H9 (cell line): ENCODE data around the gene DNAJC21. TPM values are rescaled to one million over a fixed set of nuclear protein-coding genes. Genes with fewer than 3 reads are reported as not detected.

Experiments used
- DNase-seq: peaks from one replicate; pipeline ENCODE4 v3.0.0-alpha.2; 2017
- H2AFZ ChIP-seq: one replicate; pipeline ENCODE4 v1.6.1; 2013; ENCODE audit warnings: mild to moderate bottlenecking, low read length, control low read depth, moderate library complexity
- H2AK5ac ChIP-seq: 2 replicates; pipeline ENCODE4 v1.6.1; 2013; ENCODE audit warnings: low read length, control low read depth, mixed read lengths; ENCODE audit not compliant: insufficient read length
- H2BK120ac ChIP-seq: one replicate; pipeline ENCODE4 v1.6.1; 2013; ENCODE audit warnings: low read depth, mild to moderate bottlenecking, low read length, control low read depth, inconsistent platforms; ENCODE audit not compliant: poor library complexity, severe bottlenecking
- H2BK12ac ChIP-seq: 2 replicates; pipeline ENCODE4 v1.6.1; 2013; ENCODE audit warnings: low read length, control low read depth, mixed read lengths, low read depth; ENCODE audit not compliant: insufficient read length
- H2BK15ac ChIP-seq: 2 replicates; pipeline ENCODE4 v1.6.1; 2013; ENCODE audit warnings: low read depth, low read length, control low read depth
- H2BK20ac ChIP-seq: one replicate; pipeline ENCODE4 v1.6.1; 2013; ENCODE audit warnings: low read depth, mild to moderate bottlenecking, low read length, control low read depth, inconsistent platforms; ENCODE audit not compliant: poor library complexity, severe bottlenecking
- H2BK5ac ChIP-seq: 2 replicates; pipeline ENCODE4 v1.6.1; 2013; ENCODE audit warnings: low read length, control low read depth, mixed read lengths; ENCODE audit not compliant: insufficient read length
- H3K14ac ChIP-seq: 2 replicates; pipeline ENCODE4 v1.6.1; 2013; ENCODE audit warnings: low read length, control low read depth; ENCODE audit not compliant: insufficient read depth
- H3K18ac ChIP-seq: 2 replicates; pipeline ENCODE4 v1.6.1; 2013; ENCODE audit warnings: low read depth, mild to moderate bottlenecking, mixed read lengths, low read length, control low read depth; ENCODE audit not compliant: insufficient read length
- H3K23ac ChIP-seq: 2 replicates; pipeline ENCODE4 v1.6.1; 2013; ENCODE audit warnings: low read length, control low read depth, mixed read lengths, low read depth; ENCODE audit not compliant: insufficient read length
- H3K23me2 ChIP-seq: 2 replicates; pipeline ENCODE4 v1.6.1; 2013; ENCODE audit warnings: low read depth, mild to moderate bottlenecking, mixed read lengths, low read length, control low read depth; ENCODE audit not compliant: insufficient read length, poor library complexity, severe bottlenecking
- H3K27ac ChIP-seq: 2 replicates; pipeline ENCODE4 v1.5.1; 2013; ENCODE audit warnings: low read length, control low read depth, mixed read lengths, low read depth; ENCODE audit not compliant: insufficient read length
- H3K27me3 ChIP-seq: 2 replicates; pipeline ENCODE4 v1.6.1; 2013; ENCODE audit warnings: low read length, control low read depth, inconsistent platforms; ENCODE audit not compliant: insufficient read depth
- H3K4ac ChIP-seq: 2 replicates; pipeline ENCODE4 v1.6.1; 2013; ENCODE audit warnings: low read depth, mild to moderate bottlenecking, control low read depth, inconsistent platforms, low read length, moderate library complexity
- H3K4me1 ChIP-seq: 2 replicates; pipeline ENCODE4 v1.6.1; 2013; ENCODE audit warnings: low read length, control low read depth, inconsistent platforms; ENCODE audit not compliant: insufficient read depth
- H3K4me2 ChIP-seq: 2 replicates; pipeline ENCODE4 v1.6.1; 2013; ENCODE audit warnings: low read length, control low read depth, mixed read lengths; ENCODE audit not compliant: insufficient read length, insufficient read depth
- H3K56ac ChIP-seq: 2 replicates; pipeline ENCODE4 v1.6.1; 2013; ENCODE audit warnings: low read depth, mild to moderate bottlenecking, mixed read lengths, low read length, control low read depth; ENCODE audit not compliant: insufficient read length
- H3K79me1 ChIP-seq: 2 replicates; pipeline ENCODE4 v1.6.1; 2013; ENCODE audit warnings: low read depth, mild to moderate bottlenecking, moderate library complexity, low read length, control low read depth, inconsistent platforms; ENCODE audit not compliant: insufficient read depth, poor library complexity, severe bottlenecking
- H3K79me2 ChIP-seq: 2 replicates; pipeline ENCODE4 v1.6.1; 2013; ENCODE audit warnings: low read length, control low read depth, inconsistent platforms; ENCODE audit not compliant: insufficient read depth
- H3K9ac ChIP-seq: 2 replicates; pipeline ENCODE4 v1.6.1; 2013; ENCODE audit warnings: low read length, control low read depth, mixed read lengths; ENCODE audit not compliant: insufficient read length; ENCODE audit errors: extremely low read depth
- H3K9me3 ChIP-seq: one replicate; pipeline ENCODE4 v1.6.1; 2013; ENCODE audit warnings: low read depth, low read length, inconsistent platforms; ENCODE audit not compliant: control insufficient read depth
- H3T11ph ChIP-seq: one replicate; pipeline ENCODE4 v1.6.1; 2013; ENCODE audit warnings: mild to moderate bottlenecking, low read length, control low read depth, inconsistent platforms
- H4K20me1 ChIP-seq: one replicate; pipeline ENCODE4 v1.6.1; 2013; ENCODE audit not compliant: control insufficient read depth, insufficient read length, insufficient read depth
- H4K5ac ChIP-seq: 2 replicates; pipeline ENCODE4 v1.6.1; 2013; ENCODE audit warnings: low read depth, mild to moderate bottlenecking, mixed read lengths, low read length, control low read depth; ENCODE audit not compliant: insufficient read length
- H4K8ac ChIP-seq: replicated peaks from 2 replicates; pipeline ENCODE4 v1.6.1; 2013; ENCODE audit warnings: low read length, control low read depth, mixed read lengths, low read depth; ENCODE audit not compliant: insufficient read length
- H4K91ac ChIP-seq: 2 replicates; pipeline ENCODE4 v1.6.1; 2013; ENCODE audit warnings: low read depth, mild to moderate bottlenecking, moderate library complexity, mixed read lengths, low read length, control low read depth; ENCODE audit not compliant: insufficient read length
- H3K27ac Mint-ChIP-seq, 3 experiments: 2 replicates in 2 of 3; 3 replicates in 1 of 3; pipeline ENCODE4 v1.8.0; 2020 to 2021; ENCODE audit warnings: mixed read lengths in 3 of 3, mild to moderate bottlenecking in 1 of 3, moderate library complexity in 1 of 3
- H3K27me3 Mint-ChIP-seq: 2 replicates; pipeline ENCODE4 v1.8.0; 2021; ENCODE audit warnings: low read depth, mild to moderate bottlenecking, moderate library complexity, mixed read lengths
- H3K36me3 Mint-ChIP-seq, 3 experiments: 2 replicates in 2 of 3; 3 replicates in 1 of 3; pipeline ENCODE4 v1.8.0; 2020 to 2021; ENCODE audit warnings: low read depth in 3 of 3, mixed read lengths in 3 of 3; ENCODE audit not compliant: insufficient read depth in 1 of 3
- H3K4me1 Mint-ChIP-seq, 2 experiments: 2 replicates each; pipeline ENCODE4 v1.8.0; 2020; ENCODE audit warnings: mixed read lengths in 2 of 2
- H3K4me3 Mint-ChIP-seq, 2 experiments: 2 replicates in 1 of 2; 3 replicates in 1 of 2; pipeline ENCODE4 v1.8.0; 2020 to 2021; ENCODE audit warnings: mild to moderate bottlenecking in 2 of 2, mixed read lengths in 2 of 2, moderate library complexity in 1 of 2
- H3K9me3 Mint-ChIP-seq, 2 experiments: 2 replicates in 1 of 2; 3 replicates in 1 of 2; pipeline ENCODE4 v1.8.0; 2020; ENCODE audit warnings: mild to moderate bottlenecking in 2 of 2, mixed read lengths in 2 of 2, moderate library complexity in 1 of 2
- CTCF ChIP-seq: fragments of 200-600 bp; sonication (generic); conservative IDR thresholded peaks from 3 replicates; pipeline ENCODE4 v1.8.0; 2021; ENCODE audit warnings: antibody characterized with exemption, mild to moderate bottlenecking
- WGBS: extraction: QIAGEN DNeasy Blood & Tissue Kit; methylation state at CpG from one replicate; pipeline ENCODE4 v1.1.7; 2013; ENCODE audit warnings: missing lambda C conversion rate, low lambda C conversion rate, mixed read lengths; ENCODE audit not compliant: insufficient read length; ENCODE audit errors: extremely low coverage; 5-methylcytosine and 5-hydroxymethylcytosine counted together
- total RNA-seq: library from RNA; stranded (reverse); gene quantifications from 2 replicates; pipeline ENCODE4 v1.2.1, GENCODE V29; 2021

DNAJC21 gene
- total RNA-seq, 1 experiment from 2014 or later: 50.4 TPM

DNA sequence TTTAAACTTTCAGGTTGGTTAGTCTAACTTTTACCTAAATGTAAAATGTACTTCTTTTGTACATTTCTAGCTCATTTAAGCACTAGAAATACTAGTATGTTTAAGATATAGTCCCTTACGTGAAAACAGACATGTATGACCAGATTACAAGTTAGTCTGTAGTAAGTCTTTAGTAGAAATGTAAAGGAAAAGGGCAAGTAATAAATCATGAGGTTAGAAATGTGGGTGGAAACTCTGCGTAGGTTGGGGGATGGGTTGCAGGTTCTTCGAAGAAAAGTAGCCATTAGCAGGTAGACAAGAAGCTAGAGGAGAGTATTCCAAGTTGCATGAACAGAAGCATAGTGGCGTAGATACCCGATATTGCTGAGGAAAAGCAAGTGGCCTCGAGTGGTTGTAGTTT lies 36.9 kb upstream of the DNAJC21 start:
- Histone ChIP-seq H3K9me3 (no peaks in the 10 kb centered on the region), H4K8ac (no peak overlapping the region), H2AFZ (no peak overlapping the region), H3K23me2 (no peaks in the 10 kb centered on the region), H3K4me2 (no peak overlapping the region), H3K27ac (no peak overlapping the region), H2BK15ac (no peak overlapping the region), H2BK12ac (no peak overlapping the region), H3K56ac (no peak overlapping the region), H3K79me1 (no peaks in the 10 kb centered on the region), H3K27me3 (no peaks in the 10 kb centered on the region), H3K23ac (no peak overlapping the region), H3K14ac (no peak overlapping the region), H3K4ac (no peak overlapping the region), H3K9ac (no peak overlapping the region), H3K18ac (no peak overlapping the region), H2BK5ac (no peak overlapping the region), H2BK120ac (no peak overlapping the region), H4K5ac (no peak overlapping the region), H2BK20ac (no peak overlapping the region), H3K4me1 (no peaks in the 10 kb centered on the region), H4K20me1 (no peaks in the 10 kb centered on the region), H4K91ac (no peak overlapping the region), H3K79me2 (no peaks in the 10 kb centered on the region), H2AK5ac (no peak overlapping the region), H3T11ph (no peak overlapping the region)
- Mint-ChIP-seq H3K36me3 (peaks cover 0 to 4% (median 0%) of the 10 kb centered on the region in 3 experiments; a peak in 2 of 7 replicates), H3K27ac (no peak overlapping the region), H3K27me3 (no peaks in the 10 kb centered on the region; the same call in 1 of the 2 replicates), H3K4me3 (no peak overlapping the region), H3K4me1 (peaks cover 2 to 3% of the 10 kb centered on the region in 2 experiments; a peak in 3 of 4 replicates), H3K9me3 (no peaks in the 10 kb centered on the region)
- DNase-seq: no peak
- WGBS: no CpG with 5 or more reads among the region's 6 CpGs
- no peak for TF ChIP-seq CTCF
